H1 (cell line): ENCODE results near the gene PTPRF. TPM values are rescaled to one million over a fixed set of nuclear protein-coding genes. Genes with fewer than 3 reads are reported as not detected.
A peak's percentile ranks its signal among the peaks of the same experiment; 100 is the strongest.

Experiments
- CTCF ChIA-PET: fragments of 300-600 bp; sonication (Branson Sonifier 250); formaldehyde crosslinking; loops from one replicate; lab custom pipeline; 2021; ENCODE audit not compliant: partially characterized antibody; lab: Charles Lee
- POLR2A ChIA-PET: fragments of 300-600 bp; sonication (Branson Sonifier 250); formaldehyde crosslinking; loops from one replicate; lab custom pipeline; 2021; ENCODE audit warnings: inconsistent platforms; ENCODE audit not compliant: partially characterized antibody; lab: Charles Lee
- DNase-seq, 2 experiments: peaks; one replicate each; pipeline versions ENCODE4 v3.0.0 to v3.0.0-alpha.2; 2010 to 2022; ENCODE audit warnings: low spot score in 2 of 2, low read depth in 1 of 2, mixed read lengths in 1 of 2
- FAIRE-seq: peaks from 2 replicates; lab custom pipeline; 2011; peaks lifted over from hg19 to GRCh38; lab: Jason Lieb, UNC
- H2AFZ ChIP-seq: 2 replicates; pipeline ENCODE4 v1.8.1; 2012; ENCODE audit warnings: low read length, inconsistent platforms
- H2AK5ac ChIP-seq: 2 replicates; pipeline ENCODE4 v1.6.1; 2013; ENCODE audit warnings: low read depth, low read length
- H2BK120ac ChIP-seq: replicated peaks from 2 replicates; pipeline ENCODE3; 2013; ENCODE audit warnings: low read depth, low read length, inconsistent platforms
- H2BK12ac ChIP-seq: 2 replicates; pipeline ENCODE4 v1.6.1; 2013; ENCODE audit warnings: low read depth, low read length
- H2BK15ac ChIP-seq: 2 replicates; pipeline ENCODE4 v1.6.1; 2013; ENCODE audit warnings: low read length
- H2BK20ac ChIP-seq: 2 replicates; pipeline ENCODE4 v1.6.1; 2013; ENCODE audit warnings: low read length
- H2BK5ac ChIP-seq: 2 replicates; pipeline ENCODE4 v1.6.1; 2013; ENCODE audit warnings: low read depth, low read length
- H3K14ac ChIP-seq: 2 replicates; pipeline ENCODE4 v1.6.1; 2013; ENCODE audit warnings: inconsistent platforms; ENCODE audit not compliant: insufficient read length
- H3K18ac ChIP-seq: 2 replicates; pipeline ENCODE4 v1.6.1; 2013; ENCODE audit warnings: low read length; ENCODE audit errors: extremely low read depth
- H3K23ac ChIP-seq: 2 replicates; pipeline ENCODE4 v1.6.1; 2013; ENCODE audit warnings: inconsistent platforms; ENCODE audit not compliant: insufficient read length
- H3K23me2 ChIP-seq: 2 replicates; pipeline ENCODE4 v1.6.1; 2013; ENCODE audit warnings: low read depth, low read length
- H3K27ac ChIP-seq: 2 replicates; pipeline ENCODE4 v1.6.1; 2011; ENCODE audit warnings: low read depth, low read length, inconsistent platforms
- H3K27me3 ChIP-seq, 4 experiments: replicated peaks in 1 of 4; 1 replicate in 1 of 4; 2 replicates in 3 of 4; pipeline versions ENCODE4 v1.6.1 to v1.8.1; 2011 to 2013; ENCODE audit warnings: low read length in 3 of 4, mild to moderate bottlenecking in 3 of 4, inconsistent platforms in 2 of 4, mixed read lengths in 2 of 4, moderate library complexity in 1 of 4; ENCODE audit not compliant: control insufficient read depth in 3 of 4, insufficient read depth in 3 of 4; ENCODE audit errors: extremely low read depth in 1 of 4
- H3K36me3 ChIP-seq, 4 experiments: 2 replicates each; pipeline versions ENCODE4 v1.6.1 to v1.8.1; 2011 to 2013; ENCODE audit warnings: mild to moderate bottlenecking in 4 of 4, low read length in 3 of 4, moderate library complexity in 2 of 4, control low read depth in 1 of 4, inconsistent platforms in 1 of 4; ENCODE audit not compliant: insufficient read depth in 4 of 4, control insufficient read depth in 2 of 4
- H3K4ac ChIP-seq: replicated peaks from 2 replicates; pipeline ENCODE3; 2013; ENCODE audit warnings: low read length, low read depth, mixed read lengths, inconsistent platforms; ENCODE audit not compliant: insufficient read length
- H3K4me1 ChIP-seq, 4 experiments: replicated peaks in 1 of 4; 1 replicate in 1 of 4; 2 replicates in 3 of 4; pipeline versions ENCODE4 v1.6.1 to v1.8.1; 2011 to 2013; ENCODE audit warnings: low read length in 3 of 4, inconsistent platforms in 2 of 4, mixed read lengths in 1 of 4; ENCODE audit not compliant: insufficient read depth in 4 of 4, control insufficient read depth in 3 of 4
- H3K4me2 ChIP-seq, 2 experiments: 2 replicates each; pipeline versions ENCODE4 v1.6.1 to v1.8.1; 2011 to 2013; ENCODE audit warnings: low read depth in 2 of 2, low read length in 2 of 2, control low read depth in 1 of 2, inconsistent platforms in 1 of 2, mild to moderate bottlenecking in 1 of 2; ENCODE audit not compliant: insufficient read depth in 1 of 2
- H3K4me3 ChIP-seq, 4 experiments: fragments of 200-600, 300-600 bp in 1 of 4; sonication (generic), shearing (Covaris generic), sonication (Bioruptor Twin) in 1 of 4; 2 replicates each; pipeline versions ENCODE4 v1.5.1 to v1.8.1; 2011 to 2016; ENCODE audit warnings: low read length in 4 of 4, low read depth in 3 of 4, control low read depth in 2 of 4, inconsistent platforms in 2 of 4, mild to moderate bottlenecking in 2 of 4, mixed read lengths in 1 of 4, moderate library complexity in 1 of 4; ENCODE audit not compliant: insufficient read depth in 2 of 4; ENCODE audit errors: extremely low read depth in 1 of 4
- H3K56ac ChIP-seq: replicated peaks from 2 replicates; pipeline ENCODE3; 2013; ENCODE audit warnings: low read depth, mild to moderate bottlenecking, mixed read lengths, low read length, inconsistent platforms; ENCODE audit not compliant: insufficient read length
- H3K79me1 ChIP-seq: 2 replicates; pipeline ENCODE4 v1.6.1; 2013; ENCODE audit warnings: low read depth, low read length, control low read depth
- H3K79me2 ChIP-seq, 2 experiments: 2 replicates each; pipeline versions ENCODE4 v1.6.1 to v1.8.1; 2012 to 2013; ENCODE audit warnings: low read length in 2 of 2, mild to moderate bottlenecking in 2 of 2, inconsistent platforms in 1 of 2; ENCODE audit not compliant: insufficient read depth in 2 of 2, control insufficient read depth in 1 of 2
- H3K9ac ChIP-seq, 4 experiments: replicated peaks in 1 of 4; 1 replicate in 1 of 4; 2 replicates in 3 of 4; pipeline versions ENCODE4 v1.6.1 to v1.8.1; 2011 to 2013; ENCODE audit warnings: low read depth in 3 of 4, low read length in 3 of 4, control low read depth in 2 of 4, mild to moderate bottlenecking in 2 of 4, moderate library complexity in 2 of 4, inconsistent platforms in 1 of 4; ENCODE audit errors: extremely low read depth in 1 of 4
- H3K9me3 ChIP-seq, 2 experiments: 2 replicates each; pipeline versions ENCODE4 v1.6.1 to v1.8.1; 2012 to 2013; ENCODE audit warnings: mild to moderate bottlenecking in 2 of 2, moderate library complexity in 2 of 2, control low read depth in 1 of 2, inconsistent platforms in 1 of 2, low read depth in 1 of 2, low read length in 1 of 2, mixed read lengths in 1 of 2; ENCODE audit not compliant: insufficient read depth in 2 of 2
- H4K20me1 ChIP-seq, 2 experiments: replicated peaks in 1 of 2; 2 replicates each; pipeline versions ENCODE3 to v1.8.1; 2011 to 2013; ENCODE audit warnings: inconsistent platforms in 2 of 2, low read length in 2 of 2, mild to moderate bottlenecking in 1 of 2; ENCODE audit not compliant: insufficient read depth in 2 of 2, control insufficient read depth in 1 of 2
- H4K5ac ChIP-seq: 2 replicates; pipeline ENCODE4 v1.6.1; 2013; ENCODE audit warnings: low read length, low read depth, mixed read lengths, inconsistent platforms; ENCODE audit not compliant: insufficient read length
- H4K8ac ChIP-seq: 2 replicates; pipeline ENCODE4 v1.8.0; 2013; ENCODE audit warnings: mild to moderate bottlenecking, moderate library complexity, low read length, inconsistent platforms; ENCODE audit not compliant: insufficient read depth; ENCODE audit errors: extremely low read depth
- H4K91ac ChIP-seq: replicated peaks from 2 replicates; pipeline ENCODE3; 2013; ENCODE audit warnings: low read length, mixed read lengths, inconsistent platforms; ENCODE audit not compliant: insufficient read length
- CTBP2 ChIP-seq: IDR thresholded peaks from 2 replicates; pipeline ENCODE4 v1.7.0; 2011; ENCODE audit warnings: borderline replicate concordance, mild to moderate bottlenecking, moderate library complexity, mixed read lengths, low read length; ENCODE audit not compliant: insufficient read depth, insufficient read length
- JUN ChIP-seq: IDR thresholded peaks from 2 replicates; pipeline ENCODE4 v1.6.1; 2011; ENCODE audit warnings: low read depth, mild to moderate bottlenecking, improper control_type of control experiment, low read length
- MAFK ChIP-seq: IDR thresholded peaks from 2 replicates; pipeline ENCODE4 v1.6.1; 2012; ENCODE audit warnings: low read depth, mild to moderate bottlenecking, improper control_type of control experiment, low read length
- SP1 ChIP-seq: IDR thresholded peaks from 2 replicates; pipeline ENCODE4 v1.6.1; 2011; ENCODE audit warnings: low read depth, low read length
- WGBS, 2 experiments: shearing (Covaris generic) in 1 of 2; methylation state at CpG; one replicate each; pipeline versions ENCODE4 v1.1.6 to v1.1.7; 2013 to 2015; ENCODE audit warnings: low lambda C conversion rate in 2 of 2, mixed read lengths in 2 of 2, inconsistent platforms in 1 of 2, low coverage in 1 of 2, missing lambda C conversion rate in 1 of 2; ENCODE audit not compliant: insufficient replicate concordance in 2 of 2, insufficient coverage in 1 of 2, insufficient read length in 1 of 2; ENCODE audit errors: extremely low coverage in 1 of 2, missing lambda C conversion rate in 1 of 2; 5-methylcytosine and 5-hydroxymethylcytosine counted together
- polyA plus RNA-seq, 7 experiments: library from polyadenylated mRNA; depleted of rRNA in 3 of 7; stranded (reverse) in 5 of 7; unstranded in 2 of 7; fragments of >200 nt in 5 of 7; fragments of 200-250 nt in 2 of 7; gene quantifications; 1 replicate in 5 of 7; 2 replicates in 1 of 7; 4 replicates in 1 of 7; pipeline versions ENCODE4 v1.2.1 to v1.2.3, GENCODE V29; 2011 to 2013; ENCODE audit warnings: missing spikeins in 2 of 7, mixed read lengths in 2 of 7
- total RNA-seq: library from RNA; stranded (reverse); fragmentation: NEBNext Ultra II Directional; extraction: Animal tissue kit (Norgen Biotek cat#: 25700); gene quantifications from 2 replicates; pipeline ENCODE4 v1.2.1, GENCODE V29; 2021

PTPRF gene
- total and polyA plus RNA-seq, 2 of the 8 experiments (the other 6 are each of a cell fraction or from before 2014, with no cell fraction given): 136 to 231 TPM

DNA sequence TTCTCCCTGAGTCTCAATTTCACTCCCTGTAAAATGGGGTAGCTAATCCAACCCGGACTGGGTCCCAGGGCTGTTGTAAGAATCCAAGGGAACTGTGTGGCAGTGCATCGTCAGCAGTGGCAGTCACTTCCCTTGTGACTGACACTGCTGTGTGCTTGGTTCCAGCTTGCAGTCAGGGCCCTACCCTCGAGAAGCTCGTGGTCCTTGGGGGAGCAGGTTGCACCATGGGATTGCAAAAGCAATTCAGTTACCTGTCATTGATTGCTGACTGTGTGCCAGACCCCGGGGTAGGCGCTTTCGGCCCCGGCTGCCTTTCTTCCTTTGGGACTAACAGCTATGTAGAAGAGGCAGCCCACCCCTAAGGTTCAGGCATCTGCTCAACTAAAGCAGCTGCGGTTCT lies 2.9 kb downstream of the PTPRF start:
- H3K18ac ChIP-seq: no peak overlapping the region
- FAIRE-seq (no peak), DNase-seq (no peak)
- H4K5ac ChIP-seq: no peak overlapping the region
- no peak overlapping the region for H2BK5ac ChIP-seq
- no peak overlapping the region for H2BK12ac ChIP-seq
- peaks cover 0 to 6% (median under 1%) of the 10 kb centered on the region in 4 experiments; a peak in 4 of 8 replicates for H3K36me3 ChIP-seq
- H2BK20ac ChIP-seq: no peak overlapping the region
- H3K4me1 ChIP-seq: peaks cover 15 to 29% (median 23%) of the 10 kb centered on the region in 4 experiments
- H2AK5ac ChIP-seq: 0 out of 2 replicates have a peak overlapping the region, but pooled peaks have one; percentile 59
- 82% methylated on average over 9 of the region's 9 CpGs; no CpG with 5 or more reads in 1 of the 2 experiments for WGBS, 2 experiments
- H3K27me3 ChIP-seq: peaks cover 0 to 9% (median 6%) of the 10 kb centered on the region in 4 experiments; a peak in 5 of 7 replicates
- CTCF ChIA-PET: interaction anchor here (1.1 to 10.8 kb wide), 13 partner anchors 14 to 401 kb away, joined by 3 to 169 read pairs (median 4); no protein-coding TSS in a partner anchor
- H3K4ac ChIP-seq: no peak overlapping the region
- POLR2A ChIA-PET: interaction anchor here (0.6 to 15.4 kb wide), 14 partner anchors 14 to 173 kb away, joined by 3 to 270 read pairs (median 5); partner anchors contain the start of gene KDM4A
- TF ChIP-seq JUN (no peak), CTBP2 (no peak), MAFK (no peak), SP1 (no peak)
- H3K27ac ChIP-seq: no peak overlapping the region
- H3K9me3 ChIP-seq: no peaks in the 10 kb centered on the region
- no peak overlapping the region for H2AFZ ChIP-seq
- no peak overlapping the region for H4K8ac ChIP-seq
- no peak overlapping the region for H3K23ac ChIP-seq
- H3K79me2 ChIP-seq: peaks cover 32 to 64% of the 10 kb centered on the region in 2 experiments
- no peak overlapping the region for H3K56ac ChIP-seq
- no peak overlapping the region for H4K91ac ChIP-seq
- peaks cover 11% of the 10 kb centered on the region for H3K23me2 ChIP-seq
- H4K20me1 ChIP-seq: peaks cover 32 to 44% of the 10 kb centered on the region in 2 experiments
- no peak overlapping the region for H2BK120ac ChIP-seq
- peaks cover 40% of the 10 kb centered on the region for H3K79me1 ChIP-seq
- H2BK15ac ChIP-seq: no peak overlapping the region
- no peak overlapping the region for H3K9ac ChIP-seq
- peak overlapping the region; percentile 89 to 97; a peak in 3 of 4 replicates for H3K4me2 ChIP-seq
- H3K14ac ChIP-seq: no peak overlapping the region
- no peak overlapping the region for H3K4me3 ChIP-seq
